HepG2 (cell line): ENCODE measurements around the gene TAF12. TPM values are rescaled to one million over a fixed set of nuclear protein-coding genes. Genes with fewer than 3 reads are reported as not detected.

Experiments
- CENPT ChIP-seq: sonication (generic); formaldehyde crosslinking; IDR thresholded peaks from 2 replicates; pipeline ENCODE4 v1.8.0; 2022; ENCODE audit warnings: low read depth, mild to moderate bottlenecking, moderate library complexity, missing genetic modification reagents
- HMG20A ChIP-seq: IDR thresholded peaks from 2 replicates; pipeline ENCODE4 v1.6.1; 2016; ENCODE audit warnings: borderline replicate concordance
- KLF6 ChIP-seq: IDR thresholded peaks from 2 replicates; pipeline ENCODE4 v1.8.0; 2016; ENCODE audit warnings: missing biosample characterization, missing genetic modification reagents
- MAZ ChIP-seq, 2 experiments: sonication (generic) in 1 of 2; formaldehyde crosslinking in 1 of 2; IDR thresholded peaks; 2 replicates each; pipeline versions ENCODE4 v1.5.0 to v1.6.1; 2012 to 2020; ENCODE audit warnings: low read depth in 2 of 2, mild to moderate bottlenecking in 2 of 2, borderline replicate concordance in 1 of 2, improper control_type of control experiment in 1 of 2, low read length in 1 of 2, missing genetic modification reagents in 1 of 2, moderate library complexity in 1 of 2
- RBM22 ChIP-seq: fragments of 200-400 bp; formaldehyde crosslinking; optimal IDR thresholded peaks from 2 replicates; pipeline ENCODE3; 2017; ENCODE audit warnings: mild to moderate bottlenecking, low read length, moderate library complexity
- REL ChIP-seq: sonication (generic); formaldehyde crosslinking; conservative IDR thresholded peaks from 2 replicates; pipeline ENCODE4 v1.8.0; 2022; ENCODE audit warnings: mild to moderate bottlenecking, missing genetic modification reagents, moderate library complexity
- SIN3A ChIP-seq: IDR thresholded peaks from 2 replicates; pipeline ENCODE4 v1.6.1; 2011; ENCODE audit warnings: low read depth, mild to moderate bottlenecking, control low read depth, low read length, borderline replicate concordance
- SP2 ChIP-seq: sonication (generic); formaldehyde crosslinking; IDR thresholded peaks from 2 replicates; pipeline ENCODE4 v1.5.1; 2020; ENCODE audit warnings: mild to moderate bottlenecking, missing genetic modification reagents
- TBP ChIP-seq: sonication (generic); formaldehyde crosslinking; IDR thresholded peaks from 2 replicates; pipeline ENCODE4 v1.5.0; 2020; ENCODE audit warnings: missing genetic modification reagents
- ZNF17 ChIP-seq: sonication (generic); formaldehyde crosslinking; IDR thresholded peaks from 2 replicates; pipeline ENCODE4 v1.5.0; 2020; ENCODE audit warnings: mild to moderate bottlenecking, missing genetic modification reagents
- ZNF546 ChIP-seq: sonication (generic); formaldehyde crosslinking; conservative IDR thresholded peaks from 2 replicates; pipeline ENCODE4 v1.8.1; 2023; ENCODE audit warnings: mild to moderate bottlenecking, missing genetic modification reagents
- polyA plus RNA-seq, 8 experiments: library from polyadenylated mRNA; depleted of rRNA in 3 of 8; stranded (reverse) in 7 of 8; unstranded in 1 of 8; fragments of >200 nt; fragmentation: Illumina TruSeq in 4 of 8; extraction: Trizol in 4 of 8; gene quantifications; 2 replicates each; pipeline versions ENCODE4 v1.2.1 to v1.2.3, GENCODE V29; 2011 to 2016; ENCODE audit warnings: low read depth in 4 of 8, missing spikeins in 1 of 8, mixed read lengths in 1 of 8; ENCODE audit not compliant: insufficient read depth in 1 of 8
- total RNA-seq, 5 experiments: library from RNA; depleted of rRNA; stranded (reverse); fragments of >200 nt; fragmentation: Illumina TruSeq; extraction: Trizol; gene quantifications; 2 replicates each; pipeline ENCODE4 v1.2.3, GENCODE V29; 2016; ENCODE audit warnings: low read depth in 1 of 5
- TF ChIP-seq, protein P1 (sequence below): sonication (generic); formaldehyde crosslinking; IDR thresholded peaks from 2 replicates; pipeline ENCODE4 v1.5.0; 2020; ENCODE audit warnings: mild to moderate bottlenecking, missing genetic modification reagents, borderline replicate concordance
- TF ChIP-seq, protein P2 (sequence below): sonication (generic); formaldehyde crosslinking; IDR thresholded peaks from 2 replicates; pipeline ENCODE4 v1.5.0; 2020; ENCODE audit warnings: mild to moderate bottlenecking, low read depth, missing genetic modification reagents, borderline replicate concordance
- TF ChIP-seq, protein P3 (sequence below): sonication (generic); formaldehyde crosslinking; conservative IDR thresholded peaks from 2 replicates; pipeline ENCODE4 v1.8.0; 2022; ENCODE audit warnings: missing genetic modification reagents
- TF ChIP-seq, protein P4 (sequence below): sonication (generic); formaldehyde crosslinking; IDR thresholded peaks from 2 replicates; pipeline ENCODE4 v1.5.0; 2020; ENCODE audit warnings: missing genetic modification reagents

TAF12 gene
- total and polyA plus RNA-seq, 2 of the 13 experiments (the other 11 are each of a cell fraction or from before 2014, with no cell fraction given), result 16.3 to 17.1 TPM

DNA sequence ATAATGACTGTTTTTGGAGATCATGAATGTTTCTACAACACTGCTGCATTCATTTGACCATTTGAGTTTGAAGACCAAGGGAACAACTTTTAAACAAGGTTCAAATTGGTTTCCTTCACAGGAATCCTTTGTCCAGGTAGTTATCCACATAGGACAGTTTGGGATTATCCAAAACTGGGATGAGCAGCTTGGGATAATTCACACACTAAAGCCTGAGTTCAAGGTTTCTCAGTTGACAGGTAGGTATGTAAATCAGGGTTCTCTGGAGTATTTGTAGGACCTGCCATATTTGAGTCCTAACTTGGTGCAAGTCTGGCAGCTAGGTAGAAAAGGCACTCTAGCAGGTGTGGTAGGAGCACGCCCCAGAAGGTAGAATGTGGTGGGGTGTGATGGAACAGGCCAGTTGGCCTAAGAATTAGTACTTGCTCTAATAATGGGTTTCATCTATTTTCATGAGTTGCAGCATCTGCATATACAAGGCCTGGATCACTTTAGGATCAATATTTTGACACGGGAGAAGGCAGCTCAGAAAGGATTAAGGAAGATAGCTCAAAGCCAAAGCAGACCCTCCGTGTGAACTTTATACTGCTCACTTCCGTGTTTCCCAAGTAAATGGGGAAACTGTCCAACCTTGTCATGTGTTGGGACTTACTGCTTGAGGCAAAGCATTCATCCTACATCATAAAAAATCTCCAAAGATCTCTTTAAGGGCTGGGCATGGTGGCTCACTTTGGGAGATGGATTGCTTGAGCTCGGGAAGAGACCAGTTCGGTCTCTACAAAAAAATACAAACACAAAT, 64.9 kb downstream of the TAF12 start (continued):
- TF ChIP-seq, protein P1, sequence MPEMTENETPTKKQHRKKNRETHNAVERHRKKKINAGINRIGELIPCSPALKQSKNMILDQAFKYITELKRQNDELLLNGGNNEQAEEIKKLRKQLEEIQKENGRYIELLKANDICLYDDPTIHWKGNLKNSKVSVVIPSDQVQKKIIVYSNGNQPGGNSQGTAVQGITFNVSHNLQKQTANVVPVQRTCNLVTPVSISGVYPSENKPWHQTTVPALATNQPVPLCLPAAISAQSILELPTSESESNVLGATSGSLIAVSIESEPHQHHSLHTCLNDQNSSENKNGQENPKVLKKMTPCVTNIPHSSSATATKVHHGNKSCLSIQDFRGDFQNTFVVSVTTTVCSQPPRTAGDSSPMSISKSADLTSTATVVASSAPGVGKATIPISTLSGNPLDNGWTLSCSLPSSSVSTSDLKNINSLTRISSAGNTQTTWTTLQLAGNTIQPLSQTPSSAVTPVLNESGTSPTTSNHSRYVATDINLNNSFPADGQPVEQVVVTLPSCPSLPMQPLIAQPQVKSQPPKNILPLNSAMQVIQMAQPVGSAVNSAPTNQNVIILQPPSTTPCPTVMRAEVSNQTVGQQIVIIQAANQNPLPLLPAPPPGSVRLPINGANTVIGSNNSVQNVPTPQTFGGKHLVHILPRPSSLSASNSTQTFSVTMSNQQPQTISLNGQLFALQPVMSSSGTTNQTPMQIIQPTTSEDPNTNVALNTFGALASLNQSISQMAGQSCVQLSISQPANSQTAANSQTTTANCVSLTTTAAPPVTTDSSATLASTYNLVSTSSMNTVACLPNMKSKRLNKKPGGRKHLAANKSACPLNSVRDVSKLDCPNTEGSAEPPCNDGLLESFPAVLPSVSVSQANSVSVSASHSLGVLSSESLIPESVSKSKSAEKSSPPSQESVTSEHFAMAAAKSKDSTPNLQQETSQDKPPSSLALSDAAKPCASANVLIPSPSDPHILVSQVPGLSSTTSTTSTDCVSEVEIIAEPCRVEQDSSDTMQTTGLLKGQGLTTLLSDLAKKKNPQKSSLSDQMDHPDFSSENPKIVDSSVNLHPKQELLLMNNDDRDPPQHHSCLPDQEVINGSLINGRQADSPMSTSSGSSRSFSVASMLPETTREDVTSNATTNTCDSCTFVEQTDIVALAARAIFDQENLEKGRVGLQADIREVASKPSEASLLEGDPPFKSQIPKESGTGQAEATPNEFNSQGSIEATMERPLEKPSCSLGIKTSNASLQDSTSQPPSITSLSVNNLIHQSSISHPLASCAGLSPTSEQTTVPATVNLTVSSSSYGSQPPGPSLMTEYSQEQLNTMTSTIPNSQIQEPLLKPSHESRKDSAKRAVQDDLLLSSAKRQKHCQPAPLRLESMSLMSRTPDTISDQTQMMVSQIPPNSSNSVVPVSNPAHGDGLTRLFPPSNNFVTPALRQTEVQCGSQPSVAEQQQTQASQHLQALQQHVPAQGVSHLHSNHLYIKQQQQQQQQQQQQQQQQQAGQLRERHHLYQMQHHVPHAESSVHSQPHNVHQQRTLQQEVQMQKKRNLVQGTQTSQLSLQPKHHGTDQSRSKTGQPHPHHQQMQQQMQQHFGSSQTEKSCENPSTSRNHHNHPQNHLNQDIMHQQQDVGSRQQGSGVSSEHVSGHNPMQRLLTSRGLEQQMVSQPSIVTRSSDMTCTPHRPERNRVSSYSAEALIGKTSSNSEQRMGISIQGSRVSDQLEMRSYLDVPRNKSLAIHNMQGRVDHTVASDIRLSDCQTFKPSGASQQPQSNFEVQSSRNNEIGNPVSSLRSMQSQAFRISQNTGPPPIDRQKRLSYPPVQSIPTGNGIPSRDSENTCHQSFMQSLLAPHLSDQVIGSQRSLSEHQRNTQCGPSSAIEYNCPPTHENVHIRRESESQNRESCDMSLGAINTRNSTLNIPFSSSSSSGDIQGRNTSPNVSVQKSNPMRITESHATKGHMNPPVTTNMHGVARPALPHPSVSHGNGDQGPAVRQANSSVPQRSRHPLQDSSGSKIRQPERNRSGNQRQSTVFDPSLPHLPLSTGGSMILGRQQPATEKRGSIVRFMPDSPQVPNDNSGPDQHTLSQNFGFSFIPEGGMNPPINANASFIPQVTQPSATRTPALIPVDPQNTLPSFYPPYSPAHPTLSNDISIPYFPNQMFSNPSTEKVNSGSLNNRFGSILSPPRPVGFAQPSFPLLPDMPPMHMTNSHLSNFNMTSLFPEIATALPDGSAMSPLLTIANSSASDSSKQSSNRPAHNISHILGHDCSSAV (CRISPR knock-in tag), result no peak
- TF ChIP-seq SP2 (CRISPR knock-in tag) (no peak), MAZ (IDR thresholded peaks at IDR 0.05; ENCODE audit: borderline replicate concordance, low read depth, low read length) (no peak), MAZ (CRISPR knock-in tag; IDR thresholded peaks at IDR 0.05; ENCODE audit: low read depth) (no peak), KLF6 (no peak), ZNF546 (CRISPR knock-in tag) (no peak), ZNF17 (CRISPR knock-in tag) (no peak), SIN3A (0 out of 2 replicates have a peak, but pooled peaks have one; percentile 32), RBM22 (peak; percentile 92), HMG20A (CRISPR knock-in tag) (no peak), TBP (no peak), CENPT (no peak), REL (0 out of 2 replicates have a peak, but pooled peaks have one; percentile 49)
- TF ChIP-seq, protein P2, sequence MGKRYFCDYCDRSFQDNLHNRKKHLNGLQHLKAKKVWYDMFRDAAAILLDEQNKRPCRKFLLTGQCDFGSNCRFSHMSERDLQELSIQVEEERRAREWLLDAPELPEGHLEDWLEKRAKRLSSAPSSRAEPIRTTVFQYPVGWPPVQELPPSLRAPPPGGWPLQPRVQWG, result no peak
- TF ChIP-seq, protein P3, sequence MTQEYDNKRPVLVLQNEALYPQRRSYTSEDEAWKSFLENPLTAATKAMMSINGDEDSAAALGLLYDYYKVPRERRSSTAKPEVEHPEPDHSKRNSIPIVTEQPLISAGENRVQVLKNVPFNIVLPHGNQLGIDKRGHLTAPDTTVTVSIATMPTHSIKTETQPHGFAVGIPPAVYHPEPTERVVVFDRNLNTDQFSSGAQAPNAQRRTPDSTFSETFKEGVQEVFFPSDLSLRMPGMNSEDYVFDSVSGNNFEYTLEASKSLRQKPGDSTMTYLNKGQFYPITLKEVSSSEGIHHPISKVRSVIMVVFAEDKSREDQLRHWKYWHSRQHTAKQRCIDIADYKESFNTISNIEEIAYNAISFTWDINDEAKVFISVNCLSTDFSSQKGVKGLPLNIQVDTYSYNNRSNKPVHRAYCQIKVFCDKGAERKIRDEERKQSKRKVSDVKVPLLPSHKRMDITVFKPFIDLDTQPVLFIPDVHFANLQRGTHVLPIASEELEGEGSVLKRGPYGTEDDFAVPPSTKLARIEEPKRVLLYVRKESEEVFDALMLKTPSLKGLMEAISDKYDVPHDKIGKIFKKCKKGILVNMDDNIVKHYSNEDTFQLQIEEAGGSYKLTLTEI (CRISPR knock-in tag), result no peak
- TF ChIP-seq, protein P4, sequence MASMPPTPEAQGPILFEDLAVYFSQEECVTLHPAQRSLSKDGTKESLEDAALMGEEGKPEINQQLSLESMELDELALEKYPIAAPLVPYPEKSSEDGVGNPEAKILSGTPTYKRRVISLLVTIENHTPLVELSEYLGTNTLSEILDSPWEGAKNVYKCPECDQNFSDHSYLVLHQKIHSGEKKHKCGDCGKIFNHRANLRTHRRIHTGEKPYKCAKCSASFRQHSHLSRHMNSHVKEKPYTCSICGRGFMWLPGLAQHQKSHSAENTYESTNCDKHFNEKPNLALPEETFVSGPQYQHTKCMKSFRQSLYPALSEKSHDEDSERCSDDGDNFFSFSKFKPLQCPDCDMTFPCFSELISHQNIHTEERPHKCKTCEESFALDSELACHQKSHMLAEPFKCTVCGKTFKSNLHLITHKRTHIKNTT, result no peak
